HFFc6 (cell line): ENCODE data around the gene LAS1L. TPM values are rescaled to one million over a fixed set of nuclear protein-coding genes. Genes with fewer than 3 reads are reported as not detected.
"Not testable (repeated sequence)": the region's sequence is repeated elsewhere in the genome, so short reads cannot be mapped to it uniquely, and the experiment has no call there.

Experiments
- DNase-seq: peaks from one replicate; pipeline ENCODE4 v3.0.0-alpha.2; 2018
- H3K27ac Mint-ChIP-seq: 2 replicates; pipeline ENCODE4 v1.8.0; 2020; ENCODE audit warnings: mild to moderate bottlenecking, mixed read lengths
- H3K27me3 Mint-ChIP-seq: 2 replicates; pipeline ENCODE4 v1.8.0; 2021; ENCODE audit warnings: mild to moderate bottlenecking, moderate library complexity, mixed read lengths; ENCODE audit not compliant: insufficient read depth
- H3K36me3 Mint-ChIP-seq: 2 replicates; pipeline ENCODE4 v1.8.0; 2021; ENCODE audit warnings: low read depth, mixed read lengths
- H3K4me1 Mint-ChIP-seq: 2 replicates; pipeline ENCODE4 v1.8.0; 2020; ENCODE audit warnings: low read depth, mixed read lengths
- H3K4me3 Mint-ChIP-seq: 2 replicates; pipeline ENCODE4 v1.8.0; 2020; ENCODE audit warnings: mild to moderate bottlenecking, moderate library complexity, mixed read lengths
- H3K9me3 Mint-ChIP-seq: 2 replicates; pipeline ENCODE4 v1.8.0; 2020; ENCODE audit warnings: mild to moderate bottlenecking, mixed read lengths
- total RNA-seq, 6 experiments: library from RNA; stranded (reverse); fragmentation: NEBNext Ultra II Directional; extraction: Animal tissue kit (Norgen Biotek cat#: 25700); gene quantifications; 2 replicates in 1 of 6; 3 replicates in 5 of 6; pipeline ENCODE4 v1.2.3, GENCODE V29; 2021
- TF ChIP-seq, protein P1 (sequence below): fragments of 200-600 bp; sonication (generic); IDR thresholded peaks from 2 replicates; pipeline ENCODE4 v1.5.0; 2021; ENCODE audit warnings: antibody characterized with exemption, mild to moderate bottlenecking

Gene LAS1L
- total RNA-seq, 6 experiments from 2014 or later: 29.2 to 33.0 (median 31.9) TPM

DNA sequence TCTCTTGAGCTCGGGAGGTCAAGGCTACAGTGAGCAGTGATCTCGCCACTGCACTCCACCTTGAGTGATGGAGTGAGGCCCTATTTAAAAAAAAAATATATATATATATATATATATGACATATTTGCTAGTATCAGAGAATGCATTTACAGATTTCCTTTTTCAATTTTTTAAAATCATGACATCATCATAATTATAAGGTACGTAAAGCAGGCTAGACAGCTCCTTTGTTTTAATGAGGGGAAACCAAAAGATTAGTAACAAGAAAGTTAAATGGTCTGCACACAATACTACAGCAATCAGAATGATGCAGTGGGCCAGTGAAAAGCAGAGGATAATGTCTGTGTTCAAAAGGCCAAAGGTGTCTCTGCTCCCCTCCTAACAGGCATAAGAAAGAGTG, 43.0 kb downstream of the LAS1L start:
- H3K4me1 Mint-ChIP-seq: peaks cover 6% of the 10 kb centered on the region
- no peak overlapping the region for H3K27ac Mint-ChIP-seq
- no peak overlapping the region for H3K4me3 Mint-ChIP-seq
- no peaks in the 10 kb centered on the region for H3K36me3 Mint-ChIP-seq
- H3K9me3 Mint-ChIP-seq: no peaks in the 10 kb centered on the region
- TF ChIP-seq, protein P1, sequence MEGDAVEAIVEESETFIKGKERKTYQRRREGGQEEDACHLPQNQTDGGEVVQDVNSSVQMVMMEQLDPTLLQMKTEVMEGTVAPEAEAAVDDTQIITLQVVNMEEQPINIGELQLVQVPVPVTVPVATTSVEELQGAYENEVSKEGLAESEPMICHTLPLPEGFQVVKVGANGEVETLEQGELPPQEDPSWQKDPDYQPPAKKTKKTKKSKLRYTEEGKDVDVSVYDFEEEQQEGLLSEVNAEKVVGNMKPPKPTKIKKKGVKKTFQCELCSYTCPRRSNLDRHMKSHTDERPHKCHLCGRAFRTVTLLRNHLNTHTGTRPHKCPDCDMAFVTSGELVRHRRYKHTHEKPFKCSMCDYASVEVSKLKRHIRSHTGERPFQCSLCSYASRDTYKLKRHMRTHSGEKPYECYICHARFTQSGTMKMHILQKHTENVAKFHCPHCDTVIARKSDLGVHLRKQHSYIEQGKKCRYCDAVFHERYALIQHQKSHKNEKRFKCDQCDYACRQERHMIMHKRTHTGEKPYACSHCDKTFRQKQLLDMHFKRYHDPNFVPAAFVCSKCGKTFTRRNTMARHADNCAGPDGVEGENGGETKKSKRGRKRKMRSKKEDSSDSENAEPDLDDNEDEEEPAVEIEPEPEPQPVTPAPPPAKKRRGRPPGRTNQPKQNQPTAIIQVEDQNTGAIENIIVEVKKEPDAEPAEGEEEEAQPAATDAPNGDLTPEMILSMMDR: no peak
- peaks cover 1% of the 10 kb centered on the region; the same call in 1 of the 2 replicates for H3K27me3 Mint-ChIP-seq
- DNase-seq: no peak

DNA sequence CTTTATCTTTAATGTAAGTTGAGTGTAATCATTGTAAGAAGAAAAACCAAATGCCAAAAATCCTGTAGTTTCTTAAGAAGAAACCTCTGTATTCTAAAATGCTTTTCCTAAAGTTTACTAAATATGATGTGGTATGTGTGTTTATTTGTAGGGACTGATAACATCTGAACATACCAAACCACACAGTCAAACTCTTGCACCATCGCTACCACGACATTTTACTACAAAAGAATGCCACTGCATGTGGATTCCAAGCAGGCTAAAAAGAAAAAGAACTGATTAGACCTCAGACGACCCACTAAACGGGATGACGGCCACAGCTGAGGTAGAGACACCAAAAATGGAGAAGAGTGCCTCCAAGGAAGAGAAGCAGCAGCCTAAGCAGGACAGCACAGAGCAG, 46.1 kb downstream of the LAS1L start:
- no peaks in the 10 kb centered on the region for H3K36me3 Mint-ChIP-seq
- TF ChIP-seq, protein P1: no peak
- H3K9me3 Mint-ChIP-seq: no peaks in the 10 kb centered on the region
- H3K27me3 Mint-ChIP-seq: peaks cover 1% of the 10 kb centered on the region; the same call in 1 of the 2 replicates
- peak overlapping the region; percentile 57 for H3K27ac Mint-ChIP-seq
- H3K4me1 Mint-ChIP-seq: peaks cover 6% of the 10 kb centered on the region
- H3K4me3 Mint-ChIP-seq: no peak overlapping the region; the same call in 1 of the 2 replicates
- DNase-seq: peak; percentile 53

- peaks cover 1% of the 10 kb centered on the region; the same call in 1 of the 2 replicates for H3K27me3 Mint-ChIP-seq
- no peaks in the 10 kb centered on the region for H3K36me3 Mint-ChIP-seq
- H3K27ac Mint-ChIP-seq: no peak overlapping the region
These were observed 53.6 kb downstream of the LAS1L start for GRCh38 chrX:65480960-65481359.

DNA sequence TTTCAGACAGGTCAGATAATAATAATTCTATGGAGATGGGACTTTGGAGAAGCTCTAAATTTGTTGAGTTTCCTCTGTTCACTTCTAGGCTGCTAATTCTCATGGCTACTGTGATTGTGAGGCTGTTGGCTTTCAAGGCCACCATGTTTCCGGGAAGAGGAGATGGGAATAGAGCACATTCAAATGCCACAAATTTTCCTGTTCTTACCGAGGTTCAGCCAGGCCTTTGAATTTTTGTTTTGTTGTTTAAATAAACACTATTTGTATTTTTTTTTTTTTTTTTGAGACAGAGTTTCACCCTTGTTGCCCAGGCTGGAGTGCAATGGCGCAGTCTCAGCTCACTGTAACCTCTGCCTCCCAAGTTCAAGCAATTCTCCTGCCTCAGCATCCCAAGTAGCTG, 55.5 kb downstream of the LAS1L start:
- not testable (repeated sequence) for H3K36me3 Mint-ChIP-seq, H3K4me1 Mint-ChIP-seq, H3K27ac Mint-ChIP-seq, DNase-seq, H3K27me3 Mint-ChIP-seq, H3K9me3 Mint-ChIP-seq, H3K4me3 Mint-ChIP-seq

More at GRCh38 chrX:65480960-65481359, 53.6 kb downstream of the LAS1L start:
- Mint-ChIP-seq H3K4me3 (no peak overlapping the region), H3K4me1 (no peaks in the 10 kb centered on the region), H3K9me3 (no peaks in the 10 kb centered on the region)
- no peak for DNase-seq
- TF ChIP-seq, protein P1: no peak

DNA sequence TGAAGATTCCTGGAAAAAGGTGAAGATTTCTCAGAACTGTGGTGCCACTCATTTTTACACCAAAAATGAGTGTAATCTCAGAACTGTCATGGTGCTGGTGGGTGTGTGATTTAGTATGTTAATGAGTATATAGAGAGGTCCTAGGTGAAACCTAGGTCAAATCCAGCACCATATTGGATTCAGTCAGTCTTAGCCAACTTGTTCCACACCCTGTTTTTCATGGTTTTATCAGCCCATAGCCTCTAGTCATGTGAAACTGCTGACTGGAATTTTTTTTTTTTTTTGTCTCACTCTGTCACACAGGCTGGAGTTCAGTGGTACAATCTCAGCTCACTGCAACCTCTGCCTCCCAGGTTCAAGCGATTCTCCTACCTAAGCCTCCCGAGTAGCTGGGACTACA, 58.0 kb downstream of the LAS1L start:
- TF ChIP-seq, protein P1: no peak
- H3K36me3 Mint-ChIP-seq: no peaks in the 10 kb centered on the region
- no peaks in the 10 kb centered on the region for H3K4me1 Mint-ChIP-seq
- H3K27ac Mint-ChIP-seq: no peak overlapping the region
- H3K9me3 Mint-ChIP-seq: no peaks in the 10 kb centered on the region
- H3K4me3 Mint-ChIP-seq: no peak overlapping the region
- peaks cover 1% of the 10 kb centered on the region for H3K27me3 Mint-ChIP-seq
- no peak for DNase-seq

DNA sequence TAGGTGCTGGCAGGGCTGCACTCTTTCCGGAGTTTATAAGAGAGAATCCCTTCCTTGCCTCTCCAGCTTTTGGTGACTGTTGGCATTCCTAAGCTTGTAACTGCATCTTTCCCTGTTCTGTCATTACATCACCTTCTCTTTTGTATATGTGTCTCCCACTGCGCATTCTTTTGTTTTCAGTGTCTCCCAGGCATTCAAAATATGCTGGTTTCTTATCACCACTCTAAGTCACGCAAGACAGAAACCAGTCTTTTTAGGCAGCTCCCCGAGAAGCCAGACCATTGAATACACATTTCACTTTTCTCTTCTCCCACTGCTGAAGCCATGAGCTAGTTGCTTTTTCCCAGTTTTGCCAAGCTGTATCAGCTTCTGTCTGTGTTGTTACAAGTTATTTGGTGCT, 71.0 kb downstream of the LAS1L start:
- Mint-ChIP-seq H3K27me3 (no peaks in the 10 kb centered on the region), H3K9me3 (no peaks in the 10 kb centered on the region), H3K27ac (no peak overlapping the region), H3K36me3 (no peaks in the 10 kb centered on the region), H3K4me3 (no peak overlapping the region), H3K4me1 (peaks cover 6% of the 10 kb centered on the region; the same call in 1 of the 2 replicates)
- TF ChIP-seq, protein P1: no peak
- peak; percentile 9 for DNase-seq

Other genes starting within 250 kb of the LAS1L start
- 100 to 1,000 TPM; 410 to 540 (median 485) TPM for gene MSN, start 132.9 kb upstream of the LAS1L start, total RNA-seq